Left lobe of liver (tissue), 2 donors: ENCODE data around the gene PLIN5. TPM values are rescaled to one million over a fixed set of nuclear protein-coding genes. Genes with fewer than 3 reads are reported as not detected.

Experiments used
- ATAC-seq: fragments of 200-7000 bp; cut with Tn5 transposase; one replicate; pipeline ENCODE4 v1.9.1; 2020; ENCODE audit warnings: mild to moderate bottlenecking, moderate library complexity
- DNase-seq: peaks from one replicate; pipeline ENCODE4 v3.0.0-alpha.2; 2020; ENCODE audit warnings: low spot score
- total RNA-seq: library from RNA; stranded (reverse); gene quantifications from one replicate; pipeline ENCODE4 v1.2.1, GENCODE V29; 2021
- donor health status: DM: no; HTN: no; CAD: no; lungs with moderate emphysema.
- donor health status: DM: no; HTN: yes; CAD: no.

Gene PLIN5
- total RNA-seq, 1 donor from 2014 or later, result 136 TPM

DNA sequence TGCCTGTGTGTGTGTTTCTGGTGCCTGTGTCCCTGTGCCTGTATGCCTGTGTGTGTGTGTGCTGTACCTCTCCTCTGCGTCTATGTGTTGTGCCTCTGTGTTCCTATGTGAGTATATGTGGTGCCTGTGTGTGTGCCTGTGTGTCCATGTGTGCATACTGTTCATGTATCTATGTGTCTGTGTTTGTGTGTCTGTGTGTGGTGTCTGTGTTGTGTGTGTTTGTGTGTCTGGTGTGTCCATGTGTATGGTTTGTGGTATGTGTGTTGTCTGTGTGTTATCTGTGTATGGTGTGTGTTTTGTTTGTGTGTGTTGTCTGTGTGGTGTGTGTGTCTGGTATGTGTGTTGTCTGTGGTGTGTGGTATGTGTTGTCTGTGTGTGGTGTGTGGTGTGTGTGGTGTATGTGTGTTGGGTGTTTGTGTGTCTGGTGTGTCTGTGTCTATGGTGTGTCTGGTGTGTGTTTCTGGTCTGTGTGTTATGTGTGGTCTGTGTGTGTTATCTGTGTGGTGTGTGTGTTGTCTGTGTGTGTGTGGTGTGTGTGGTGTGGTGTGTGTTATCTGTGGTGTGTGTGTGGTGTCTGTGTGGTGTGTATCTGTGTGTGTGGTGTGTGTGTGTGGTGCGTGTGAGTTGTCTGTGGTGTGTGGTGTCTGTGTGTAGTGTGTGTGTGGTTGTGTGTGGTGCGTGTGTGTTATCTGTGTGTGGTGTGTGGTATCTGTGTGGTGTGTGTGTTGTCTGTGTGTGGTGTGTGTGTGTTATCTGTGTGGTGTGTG lies 42.5 kb downstream of the PLIN5 start:
- ATAC-seq, result no peak
- no peak for DNase-seq

DNA sequence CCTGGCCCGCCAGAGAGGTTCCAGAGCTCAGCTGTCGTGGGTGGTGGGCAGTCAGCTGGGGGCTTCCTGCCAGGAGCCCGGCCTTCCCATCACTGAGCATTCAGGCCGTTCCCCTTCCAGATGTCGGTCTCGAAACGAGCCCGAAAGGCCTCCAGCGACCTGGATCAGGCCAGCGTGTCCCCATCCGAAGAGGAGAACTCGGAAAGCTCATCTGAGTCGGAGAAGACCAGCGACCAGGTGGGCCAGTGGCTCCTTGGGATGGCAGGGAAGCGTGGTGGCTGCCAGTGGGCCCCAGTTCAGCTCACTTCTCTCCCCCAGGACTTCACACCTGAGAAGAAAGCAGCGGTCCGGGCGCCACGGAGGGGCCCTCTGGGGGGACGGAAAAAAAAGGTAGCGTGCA lies 43.6 kb downstream of the PLIN5 start:
- ATAC-seq, result no peak
- no peak for DNase-seq

DNA sequence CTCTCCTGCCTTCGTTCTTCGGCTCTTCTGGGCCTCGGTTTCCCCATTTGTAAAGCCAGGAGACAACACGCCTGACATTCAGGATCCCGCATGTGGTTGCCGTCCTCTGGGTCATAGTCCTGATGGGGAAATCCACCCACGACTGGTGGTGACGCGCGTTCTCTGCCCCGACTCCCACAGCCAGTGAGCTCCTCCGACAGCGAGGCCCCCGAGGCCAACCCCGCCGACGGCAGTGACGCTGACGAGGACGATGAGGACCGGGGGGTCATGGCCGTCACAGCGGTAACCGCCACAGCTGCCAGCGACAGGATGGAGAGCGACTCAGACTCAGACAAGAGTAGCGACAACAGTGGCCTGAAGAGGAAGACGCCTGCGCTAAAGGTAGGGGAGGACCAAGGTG lies 46.5 kb downstream of the PLIN5 start:
- no peak for DNase-seq

GRCh38 chr19:4487572-4487971 lies 47.5 kb downstream of the PLIN5 start:
- ATAC-seq, result no peak
- no peak for DNase-seq

More for the DNA sequence above, 46.5 kb downstream of the PLIN5 start:
- ATAC-seq, result no peak

GRCh38 chr19:4483385-4483784 lies 51.6 kb downstream of the PLIN5 start:
- DNase-seq, result no peak
- ATAC-seq, result no peak

DNA sequence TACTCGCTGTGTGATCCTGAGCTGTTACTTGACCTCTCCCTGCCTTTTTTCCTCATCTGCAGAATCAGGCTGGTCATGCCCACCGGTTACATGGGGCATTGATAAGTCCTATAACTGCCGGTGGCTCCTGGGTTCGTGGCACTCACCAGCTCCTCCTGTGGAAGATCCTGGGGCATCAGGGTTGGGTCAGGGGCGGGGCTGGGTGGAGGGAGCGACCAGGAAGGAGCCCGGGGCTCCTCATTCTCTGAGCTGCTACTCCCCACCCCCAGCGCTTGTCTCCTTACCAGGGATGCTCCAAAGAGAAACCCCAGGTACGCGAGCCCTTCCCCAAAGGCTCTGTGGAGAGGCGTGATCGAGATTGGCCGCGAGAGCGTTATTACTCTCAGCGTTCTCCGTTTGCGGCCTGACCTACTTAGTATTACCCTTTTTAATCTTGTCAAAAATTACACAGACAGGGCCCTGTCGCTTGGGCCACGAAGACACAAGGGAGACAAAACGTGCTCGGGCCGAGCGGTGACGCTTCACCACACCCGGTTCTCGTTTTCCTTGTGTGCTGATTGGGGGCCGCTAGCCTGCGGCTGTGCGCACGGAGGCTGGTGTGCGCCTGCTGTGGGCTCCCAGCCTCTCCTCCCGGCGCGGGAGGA lies 52.2 kb downstream of the PLIN5 start:
- DNase-seq (no peak), ATAC-seq (no peak)

- no peak for ATAC-seq
- no peak for DNase-seq
Observed at GRCh38 chr19:4477034-4477801, 57.8 kb downstream of the PLIN5 start.

DNA sequence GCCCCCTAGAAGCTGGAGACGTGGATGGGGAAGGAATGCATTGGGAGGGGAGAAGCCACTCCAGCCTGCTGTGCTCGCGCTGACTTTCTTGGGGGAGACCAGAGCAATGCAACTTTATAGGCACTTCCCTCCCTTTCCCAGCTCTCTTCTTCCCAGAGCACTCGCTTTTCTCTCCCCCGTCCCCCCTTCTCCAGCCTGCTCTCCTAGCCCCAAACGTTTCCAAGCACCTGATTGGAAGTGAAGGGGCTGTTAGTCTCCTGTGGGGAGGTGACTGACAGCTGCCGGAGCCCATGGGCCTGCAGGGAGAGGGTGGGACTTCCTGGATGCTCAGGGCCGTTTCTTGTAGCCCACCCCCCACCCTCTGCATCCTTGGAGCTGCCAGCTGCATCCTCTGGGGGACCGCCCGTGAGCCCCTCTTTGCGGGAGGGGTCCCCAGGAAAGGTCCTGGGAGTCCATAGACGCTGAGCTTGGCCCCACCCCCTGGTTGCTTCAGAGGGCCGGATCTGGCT lies 60.5 kb downstream of the PLIN5 start:
- no peak for ATAC-seq
- DNase-seq, result no peak

DNA sequence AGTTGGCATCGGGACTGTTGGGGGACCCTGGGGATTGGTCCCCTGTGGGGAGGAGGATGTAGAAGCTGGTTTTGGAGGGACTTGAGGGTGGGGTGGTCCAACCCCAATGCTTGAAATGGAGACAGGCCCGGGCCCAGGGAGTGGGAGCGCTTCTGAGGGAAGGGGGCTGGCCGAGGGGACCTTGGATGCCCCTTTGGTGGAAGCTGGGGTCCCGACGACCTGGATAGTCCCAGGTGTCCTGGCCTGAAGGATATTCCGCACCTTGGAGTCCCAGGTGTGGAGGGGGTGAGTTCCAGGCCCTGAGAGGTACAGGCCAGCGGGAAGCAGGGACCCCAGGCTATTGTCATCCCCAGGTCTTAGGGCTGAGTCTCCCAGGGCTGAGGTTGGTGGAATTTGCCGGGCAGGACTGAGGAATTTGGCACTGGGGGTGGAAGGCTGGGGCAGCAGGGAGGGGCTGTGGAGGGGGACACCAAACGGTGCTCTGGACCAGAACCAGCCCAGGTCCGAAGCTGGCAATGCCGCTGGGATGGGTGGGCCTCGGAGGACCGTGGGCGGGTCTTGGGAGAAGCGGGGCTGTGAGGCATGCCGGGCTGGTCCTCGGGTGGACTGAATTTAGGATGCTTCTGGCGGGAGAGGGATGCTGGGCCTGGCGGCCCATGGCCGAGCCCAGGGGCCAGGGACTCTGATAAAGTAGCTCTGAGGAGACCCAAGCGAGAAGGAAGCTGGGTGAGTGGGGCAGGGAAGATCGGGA lies 61.1 kb downstream of the PLIN5 start:
- ATAC-seq, result no peak
- no peak for DNase-seq

GRCh38 chr19:4473011-4473762 lies 61.8 kb downstream of the PLIN5 start:
- DNase-seq (no peak), ATAC-seq (no peak)

Other genes with a start within 250 kb of the PLIN5 start
- 0.25 TPM for gene TMIGD2, start 232.8 kb downstream of the PLIN5 start, total RNA-seq
- 1.3 TPM for gene FSD1, start 230.6 kb downstream of the PLIN5 start, total RNA-seq
- 31.8 TPM for gene STAP2, start 196.4 kb downstream of the PLIN5 start, total RNA-seq
- 24.2 TPM for gene MPND, start 191.7 kb downstream of the PLIN5 start, total RNA-seq
- 30.2 TPM for gene SH3GL1, start 134.7 kb downstream of the PLIN5 start, total RNA-seq
- 3.3 TPM for gene CHAF1A, start 132.6 kb downstream of the PLIN5 start, total RNA-seq
- gene UBXN6, start 77.4 kb downstream of the PLIN5 start, total RNA-seq, result 73.5 TPM
- gene HDGFL2, start 62.9 kb downstream of the PLIN5 start, total RNA-seq, result 16.8 TPM
- gene PLIN4, start 16.7 kb downstream of the PLIN5 start, total RNA-seq, result 36.8 TPM
- gene LRG1, start 4.8 kb upstream of the PLIN5 start, total RNA-seq, result 328 TPM
- 1.8 TPM for gene SEMA6B, start 24.5 kb upstream of the PLIN5 start, total RNA-seq
- 24.5 TPM for gene TNFAIP8L1, start 104.3 kb upstream of the PLIN5 start, total RNA-seq
- gene MYDGF, start 135.1 kb upstream of the PLIN5 start, total RNA-seq, result 85.4 TPM
- 61.3 TPM for gene DPP9, start 188.6 kb upstream of the PLIN5 start, total RNA-seq